ENCODE results near the gene HOXC4. TPM values are rescaled to one million over a fixed set of nuclear protein-coding genes. Genes with fewer than 3 reads are reported as not detected.

HOXC4 gene
- not detected in 2 replicates for total RNA-seq

GRCh38 chr12:54053751-54054741 is at the start of gene HOXC4:
HOXC4 (plus strand) TSS chr12:54053835; CDS start chr12:54053923, 88 bp downstream.

GRCh38 chr12:54028314-54029201 is 25.1 kb upstream of the HOXC4 start, which contains the start of gene HOXC6:
HOXC6 (plus strand) TSS chr12:54028440; CDS start chr12:54028522, 82 bp downstream.

GRCh38 chr12:54032627-54033100 is 21.0 kb upstream of the HOXC4 start, which contains the start of gene HOXC5:
HOXC5 (plus strand) TSS chr12:54033050; CDS start chr12:54033123, 73 bp downstream.

Other genes with a start within 250 kb of the HOXC4 start
- not detected in 2 replicates for gene HOXC13, start 115.0 kb upstream of the HOXC4 start, total RNA-seq
- not detected in 2 replicates for gene HOXC12, start 98.9 kb upstream of the HOXC4 start, total RNA-seq
- not detected in 2 replicates for gene HOXC11, start 80.7 kb upstream of the HOXC4 start, total RNA-seq
- gene HOTAIR, start 78.9 kb upstream of the HOXC4 start, total RNA-seq, result not detected in 2 replicates
- gene HOXC10, start 68.7 kb upstream of the HOXC4 start, total RNA-seq, result not detected in 2 replicates
- gene HOXC9, start 53.7 kb upstream of the HOXC4 start, total RNA-seq, result not detected in 2 replicates
- gene HOXC8, start 44.9 kb upstream of the HOXC4 start, total RNA-seq, result not detected in 2 replicates
- gene HOXC6, start 25.4 kb upstream of the HOXC4 start, total RNA-seq, result not detected in 2 replicates
- not detected in 2 replicates for gene HOXC5, start 20.8 kb upstream of the HOXC4 start, total RNA-seq
- gene SMUG1, start 135.2 kb downstream of the HOXC4 start, total RNA-seq, result 32.5 and 49.6 TPM in 2 replicates
- gene CBX5, start 226.3 kb downstream of the HOXC4 start, total RNA-seq, result 30.5 and 45.4 TPM in 2 replicates
- gene HNRNPA1, start 226.9 kb downstream of the HOXC4 start, total RNA-seq, result 550 and 607 TPM in 2 replicates
- gene NFE2, start 247.2 kb downstream of the HOXC4 start, total RNA-seq, result not detected in 2 replicates